Measurements from ENCODE around the gene KRT17.
"Not testable (repeated sequence)": the region's sequence is repeated elsewhere in the genome, so short reads cannot be mapped to it uniquely, and the experiment has no call there.

KRT17 gene

GRCh38 chr17:41618341-41619035 is 5.9 kb downstream of the KRT17 start:
- TF ChIP-seq CTCF (IDR thresholded peaks at IDR 0.05; ENCODE audit: extremely low read depth, missing control alignments) = no peak
- DNase-seq (ENCODE audit: low spot score) = no peak

DNA sequence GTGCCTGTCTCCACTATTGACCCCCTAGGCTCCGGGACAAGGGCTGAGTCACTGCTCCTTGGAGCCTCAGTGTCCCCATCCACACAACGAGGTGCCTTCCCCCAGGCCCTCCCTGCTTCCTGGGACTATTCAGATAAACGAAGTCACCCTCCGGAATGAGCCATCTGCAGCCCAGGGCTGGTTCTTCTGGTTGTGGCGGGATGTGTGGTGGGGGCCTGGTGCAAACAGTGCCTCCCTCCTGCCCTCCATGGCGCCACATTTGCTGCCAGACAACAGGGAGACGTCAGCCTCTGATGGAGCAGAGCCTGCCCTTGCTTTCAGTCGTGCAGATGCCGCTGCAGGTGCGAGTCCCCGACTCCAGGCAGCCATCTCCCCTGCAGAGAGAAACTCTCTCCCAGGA is 6.7 kb downstream of the KRT17 start:
- DNase-seq (ENCODE audit: low spot score) = no peak

DNA sequence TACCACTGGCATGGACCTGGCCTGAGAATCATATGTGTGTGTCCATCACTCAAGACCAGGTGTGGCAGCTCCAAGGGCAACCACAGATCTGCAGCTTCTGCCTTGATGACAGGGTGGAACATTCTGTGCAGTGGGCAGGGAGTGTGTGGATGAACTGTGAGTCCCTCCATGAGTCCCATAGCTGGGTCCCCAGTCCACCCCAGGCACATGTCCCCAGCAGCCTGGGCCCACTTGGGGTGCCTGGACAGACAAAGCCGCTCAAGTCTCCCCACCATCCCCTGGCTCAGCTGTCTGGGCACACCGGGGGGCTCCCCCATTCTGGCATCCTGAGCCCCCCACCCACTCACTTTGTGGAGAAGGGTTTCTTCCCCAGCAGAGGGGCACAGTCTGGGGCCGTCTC is 7.2 kb downstream of the KRT17 start:
- TF ChIP-seq CTCF (IDR thresholded peaks at IDR 0.05; ENCODE audit: extremely low read depth, missing control alignments) = no peak
- DNase-seq (ENCODE audit: low spot score) = no peak

More for the DNA sequence above, 6.7 kb downstream of the KRT17 start:
- TF ChIP-seq CTCF (IDR thresholded peaks at IDR 0.05; ENCODE audit: extremely low read depth, missing control alignments) = no peak

DNA sequence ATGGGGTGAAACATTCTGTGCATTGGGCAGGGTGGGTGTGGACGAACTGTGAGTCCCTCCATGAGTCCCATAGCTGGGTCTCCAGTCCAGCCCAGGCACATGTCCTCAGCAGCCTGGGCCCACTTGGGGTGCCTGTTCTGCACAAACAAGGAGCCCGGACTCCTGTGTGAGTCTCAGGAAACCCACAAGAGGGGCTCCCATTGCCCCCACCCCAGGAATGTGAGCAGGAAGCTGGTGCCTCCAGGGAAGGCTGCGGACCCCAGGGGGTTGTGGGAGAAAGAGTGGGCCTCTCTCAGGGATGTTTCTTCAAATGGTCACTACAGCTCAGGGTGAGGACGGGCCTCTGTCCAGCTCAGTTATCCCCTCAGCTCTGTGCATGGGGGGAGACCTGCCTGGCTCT is 7.9 kb downstream of the KRT17 start:
- DNase-seq (ENCODE audit: low spot score) = not testable (repeated sequence)

GRCh38 chr17:41615454-41615853 is 8.9 kb downstream of the KRT17 start:
- no peak for TF ChIP-seq CTCF (IDR thresholded peaks at IDR 0.05; ENCODE audit: extremely low read depth, missing control alignments)
- DNase-seq (ENCODE audit: low spot score) = no peak

- DNase-seq (ENCODE audit: low spot score) = not testable (repeated sequence)
Measured at GRCh38 chr17:41614767-41615166, 9.6 kb downstream of the KRT17 start.

DNA sequence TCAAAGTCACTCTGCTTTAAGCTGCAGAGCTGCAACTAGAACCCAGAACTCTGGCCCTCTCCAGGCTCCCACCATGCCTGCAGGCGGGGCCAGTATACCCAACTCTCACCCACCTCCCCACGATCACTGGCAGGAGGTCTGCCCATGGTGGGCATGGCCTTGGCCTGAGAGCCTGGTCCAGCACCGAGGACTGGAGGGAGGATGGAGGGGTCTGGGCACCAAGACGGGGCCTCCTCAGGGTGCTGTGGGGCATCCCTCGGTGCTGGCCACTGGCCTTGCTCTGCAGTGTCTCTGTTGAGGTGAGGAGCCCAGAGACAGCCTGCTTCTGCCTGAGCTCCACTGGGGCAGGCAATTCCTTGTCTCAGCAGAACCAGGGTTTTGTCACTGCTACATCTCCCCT is 10.3 kb downstream of the KRT17 start:
- DNase-seq (ENCODE audit: low spot score) = no peak

More for the DNA sequence above, 10.3 kb downstream of the KRT17 start:
- TF ChIP-seq CTCF (IDR thresholded peaks at IDR 0.05; ENCODE audit: extremely low read depth, missing control alignments) = no peak
